ENCODE results near the gene IL12RB2.
A peak's percentile ranks its signal among the peaks of the same experiment; 100 is the strongest.

The IL12RB2 gene

GRCh38 chr1:67298762-67299161 is 8.9 kb upstream of the IL12RB2 start:
- no peaks in the 10 kb centered on the region for H3K36me3 ChIP-seq (ENCODE audit: insufficient read depth, insufficient read length, low read length)
- no peak overlapping the region for H3K4me3 ChIP-seq (ENCODE audit: insufficient read length, low read depth)
- no peaks in the 10 kb centered on the region for H3K4me1 ChIP-seq (ENCODE audit: insufficient read depth, insufficient read length)
- TF ChIP-seq SUZ12 (IDR thresholded peaks at IDR 0.05; ENCODE audit: extremely low read depth, insufficient read depth, insufficient read length) (no peak), YY1 (IDR thresholded peaks at IDR 0.05; ENCODE audit: insufficient read depth, insufficient read length) (no peak), ZNF274 (IDR thresholded peaks at IDR 0.05; ENCODE audit: low read depth, low read length) (no peak)
- H3K9ac ChIP-seq (ENCODE audit: insufficient read length, low read depth): no peak overlapping the region
- H3K27me3 ChIP-seq (ENCODE audit: insufficient read depth, insufficient read length): no peaks in the 10 kb centered on the region
- no peaks in the 10 kb centered on the region for H3K9me3 ChIP-seq (ENCODE audit: insufficient read depth, low read length)
- no peak for DNase-seq (ENCODE audit: low read depth, low spot score)

GRCh38 chr1:67299296-67299695 is 8.4 kb upstream of the IL12RB2 start:
- H3K9ac ChIP-seq (ENCODE audit: insufficient read length, low read depth): no peak overlapping the region
- no peaks in the 10 kb centered on the region for H3K4me1 ChIP-seq (ENCODE audit: insufficient read depth, insufficient read length)
- no peaks in the 10 kb centered on the region for H3K36me3 ChIP-seq (ENCODE audit: insufficient read depth, insufficient read length, low read length)
- DNase-seq (ENCODE audit: low read depth, low spot score): no peak
- no peak overlapping the region for H3K4me3 ChIP-seq (ENCODE audit: insufficient read length, low read depth)
- no peaks in the 10 kb centered on the region for H3K27me3 ChIP-seq (ENCODE audit: insufficient read depth, insufficient read length)
- no peak for TF ChIP-seq ZNF274 (IDR thresholded peaks at IDR 0.05; ENCODE audit: low read depth, low read length)
- no peak for TF ChIP-seq YY1 (IDR thresholded peaks at IDR 0.05; ENCODE audit: insufficient read depth, insufficient read length)
- TF ChIP-seq SUZ12 (IDR thresholded peaks at IDR 0.05; ENCODE audit: extremely low read depth, insufficient read depth, insufficient read length): no peak
- no peaks in the 10 kb centered on the region for H3K9me3 ChIP-seq (ENCODE audit: insufficient read depth, low read length)

GRCh38 chr1:67300561-67300960 is 7.1 kb upstream of the IL12RB2 start:
- no peaks in the 10 kb centered on the region for H3K36me3 ChIP-seq (ENCODE audit: insufficient read depth, insufficient read length, low read length)
- no peak overlapping the region for H3K9ac ChIP-seq (ENCODE audit: insufficient read length, low read depth)
- no peaks in the 10 kb centered on the region for H3K27me3 ChIP-seq (ENCODE audit: insufficient read depth, insufficient read length)
- no peak for DNase-seq (ENCODE audit: low read depth, low spot score)
- H3K9me3 ChIP-seq (ENCODE audit: insufficient read depth, low read length): no peaks in the 10 kb centered on the region
- TF ChIP-seq YY1 (IDR thresholded peaks at IDR 0.05; ENCODE audit: insufficient read depth, insufficient read length): no peak
- no peak for TF ChIP-seq SUZ12 (IDR thresholded peaks at IDR 0.05; ENCODE audit: extremely low read depth, insufficient read depth, insufficient read length)
- no peak overlapping the region for H3K4me3 ChIP-seq (ENCODE audit: insufficient read length, low read depth)
- no peaks in the 10 kb centered on the region for H3K4me1 ChIP-seq (ENCODE audit: insufficient read depth, insufficient read length)

- Histone ChIP-seq H3K9ac (ENCODE audit: insufficient read length, low read depth) (no peak overlapping the region), H3K4me3 (ENCODE audit: insufficient read length, low read depth) (no peak overlapping the region), H3K36me3 (ENCODE audit: insufficient read depth, insufficient read length, low read length) (no peaks in the 10 kb centered on the region), H3K4me1 (ENCODE audit: insufficient read depth, insufficient read length) (no peaks in the 10 kb centered on the region), H3K27me3 (ENCODE audit: insufficient read depth, insufficient read length) (peaks cover 26% of the 10 kb centered on the region), H3K9me3 (ENCODE audit: insufficient read depth, low read length) (no peaks in the 10 kb centered on the region)
- no peak for DNase-seq (ENCODE audit: low read depth, low spot score)
- TF ChIP-seq SUZ12 (IDR thresholded peaks at IDR 0.05; ENCODE audit: extremely low read depth, insufficient read depth, insufficient read length) (no peak), YY1 (IDR thresholded peaks at IDR 0.05; ENCODE audit: insufficient read depth, insufficient read length) (no peak), ZNF274 (IDR thresholded peaks at IDR 0.05; ENCODE audit: low read depth, low read length) (no peak)
These were observed 3.6 kb upstream of the IL12RB2 start for GRCh38 chr1:67304023-67304422.

- no peak for DNase-seq (ENCODE audit: low read depth, low spot score)
- H3K9me3 ChIP-seq (ENCODE audit: insufficient read depth, low read length): no peaks in the 10 kb centered on the region
- H3K36me3 ChIP-seq (ENCODE audit: insufficient read depth, insufficient read length, low read length): no peaks in the 10 kb centered on the region
- no peak overlapping the region for H3K9ac ChIP-seq (ENCODE audit: insufficient read length, low read depth)
- H3K27me3 ChIP-seq (ENCODE audit: insufficient read depth, insufficient read length): peaks cover 26% of the 10 kb centered on the region
- H3K4me1 ChIP-seq (ENCODE audit: insufficient read depth, insufficient read length): no peaks in the 10 kb centered on the region
- no peak for TF ChIP-seq SUZ12 (IDR thresholded peaks at IDR 0.05; ENCODE audit: extremely low read depth, insufficient read depth, insufficient read length)
- no peak for TF ChIP-seq ZNF274 (IDR thresholded peaks at IDR 0.05; ENCODE audit: low read depth, low read length)
- TF ChIP-seq YY1 (IDR thresholded peaks at IDR 0.05; ENCODE audit: insufficient read depth, insufficient read length): no peak
- no peak overlapping the region for H3K4me3 ChIP-seq (ENCODE audit: insufficient read length, low read depth)
These were observed 1.1 kb upstream of the IL12RB2 start for GRCh38 chr1:67306547-67306946.

- H3K27me3 ChIP-seq (ENCODE audit: insufficient read depth, insufficient read length): peaks cover 26% of the 10 kb centered on the region
- no peak for DNase-seq (ENCODE audit: low read depth, low spot score)
- H3K4me1 ChIP-seq (ENCODE audit: insufficient read depth, insufficient read length): no peaks in the 10 kb centered on the region
- TF ChIP-seq YY1 (IDR thresholded peaks at IDR 0.05; ENCODE audit: insufficient read depth, insufficient read length) (no peak), ZNF274 (IDR thresholded peaks at IDR 0.05; ENCODE audit: low read depth, low read length) (no peak), SUZ12 (IDR thresholded peaks at IDR 0.05; ENCODE audit: extremely low read depth, insufficient read depth, insufficient read length) (no peak)
- no peaks in the 10 kb centered on the region for H3K9me3 ChIP-seq (ENCODE audit: insufficient read depth, low read length)
- peak overlapping the region; percentile 36 for H3K4me3 ChIP-seq (ENCODE audit: insufficient read length, low read depth)
- H3K9ac ChIP-seq (ENCODE audit: insufficient read length, low read depth): peak overlapping the region; percentile 33
- H3K36me3 ChIP-seq (ENCODE audit: insufficient read depth, insufficient read length, low read length): no peaks in the 10 kb centered on the region
These were observed 463 bp downstream of the IL12RB2 start for GRCh38 chr1:67308136-67308535.

- H3K36me3 ChIP-seq (ENCODE audit: insufficient read depth, insufficient read length, low read length): no peaks in the 10 kb centered on the region
- H3K4me1 ChIP-seq (ENCODE audit: insufficient read depth, insufficient read length): no peaks in the 10 kb centered on the region
- H3K4me3 ChIP-seq (ENCODE audit: insufficient read length, low read depth): no peak overlapping the region
- TF ChIP-seq ZNF274 (IDR thresholded peaks at IDR 0.05; ENCODE audit: low read depth, low read length): no peak
- H3K9me3 ChIP-seq (ENCODE audit: insufficient read depth, low read length): no peaks in the 10 kb centered on the region
- H3K9ac ChIP-seq (ENCODE audit: insufficient read length, low read depth): no peak overlapping the region
- peaks cover 11% of the 10 kb centered on the region for H3K27me3 ChIP-seq (ENCODE audit: insufficient read depth, insufficient read length)
- DNase-seq (ENCODE audit: low read depth, low spot score): no peak
These were observed 4.9 kb downstream of the IL12RB2 start for GRCh38 chr1:67312615-67313014.

All from NT2/D1 (cell line).